ENCODE results near the gene GLS.
"Not testable (repeated sequence)": the region's sequence is repeated elsewhere in the genome, so short reads cannot be mapped to it uniquely, and the experiment has no call there.

GLS gene

DNA sequence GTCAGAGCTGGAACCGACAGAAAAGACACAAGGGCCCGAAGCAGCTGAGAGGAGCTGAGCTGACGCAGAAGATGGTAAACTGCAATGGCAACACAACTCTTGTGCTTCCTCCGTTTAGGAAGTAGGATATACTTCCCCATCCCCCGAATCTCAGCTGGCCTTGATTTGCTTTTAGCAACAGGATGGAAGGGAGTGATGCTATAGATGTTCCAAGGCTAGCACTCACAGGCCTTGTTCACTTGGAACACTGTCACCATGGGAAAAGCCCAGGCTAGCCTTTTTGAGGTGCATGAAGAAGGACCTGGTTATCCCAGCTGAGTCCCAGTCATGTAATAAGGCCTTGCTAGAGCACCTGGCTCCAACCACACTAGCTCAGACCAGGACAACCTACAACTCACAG is 107.3 kb downstream of the GLS start:
- DNase-seq (ENCODE audit: low read depth), result no peak
- H3K4me3 ChIP-seq (ENCODE audit: low read depth, low read length), result no peak overlapping the region
- TF ChIP-seq, protein P1, sequence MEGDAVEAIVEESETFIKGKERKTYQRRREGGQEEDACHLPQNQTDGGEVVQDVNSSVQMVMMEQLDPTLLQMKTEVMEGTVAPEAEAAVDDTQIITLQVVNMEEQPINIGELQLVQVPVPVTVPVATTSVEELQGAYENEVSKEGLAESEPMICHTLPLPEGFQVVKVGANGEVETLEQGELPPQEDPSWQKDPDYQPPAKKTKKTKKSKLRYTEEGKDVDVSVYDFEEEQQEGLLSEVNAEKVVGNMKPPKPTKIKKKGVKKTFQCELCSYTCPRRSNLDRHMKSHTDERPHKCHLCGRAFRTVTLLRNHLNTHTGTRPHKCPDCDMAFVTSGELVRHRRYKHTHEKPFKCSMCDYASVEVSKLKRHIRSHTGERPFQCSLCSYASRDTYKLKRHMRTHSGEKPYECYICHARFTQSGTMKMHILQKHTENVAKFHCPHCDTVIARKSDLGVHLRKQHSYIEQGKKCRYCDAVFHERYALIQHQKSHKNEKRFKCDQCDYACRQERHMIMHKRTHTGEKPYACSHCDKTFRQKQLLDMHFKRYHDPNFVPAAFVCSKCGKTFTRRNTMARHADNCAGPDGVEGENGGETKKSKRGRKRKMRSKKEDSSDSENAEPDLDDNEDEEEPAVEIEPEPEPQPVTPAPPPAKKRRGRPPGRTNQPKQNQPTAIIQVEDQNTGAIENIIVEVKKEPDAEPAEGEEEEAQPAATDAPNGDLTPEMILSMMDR (IDR thresholded peaks at IDR 0.05; ENCODE audit: insufficient read depth, low read depth, low read length, missing control alignments), result no peak

DNA sequence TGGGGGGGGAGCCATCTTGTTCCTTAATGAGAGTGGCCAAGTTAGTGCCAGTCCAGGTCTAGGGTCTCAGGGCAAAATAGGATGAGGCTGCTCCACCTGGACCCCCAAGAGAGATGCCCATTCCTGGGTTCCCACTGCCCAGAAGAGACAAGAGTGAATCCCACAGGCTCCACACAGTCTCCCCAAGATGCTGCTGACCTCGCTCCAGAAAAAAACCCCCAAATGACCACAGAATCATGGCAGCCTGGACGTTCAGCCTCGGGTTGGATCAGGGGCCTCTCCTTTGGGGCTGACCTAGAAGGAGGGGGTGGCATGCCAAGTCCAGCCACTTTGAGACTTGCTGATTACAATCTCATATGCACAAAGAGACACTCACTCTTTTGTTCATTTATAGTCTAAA is 108.3 kb downstream of the GLS start:
- TF ChIP-seq, protein P1 (IDR thresholded peaks at IDR 0.05; ENCODE audit: insufficient read depth, low read depth, low read length, missing control alignments), result no peak
- no peak for DNase-seq (ENCODE audit: low read depth)
- H3K4me3 ChIP-seq (ENCODE audit: low read depth, low read length), result no peak overlapping the region

DNA sequence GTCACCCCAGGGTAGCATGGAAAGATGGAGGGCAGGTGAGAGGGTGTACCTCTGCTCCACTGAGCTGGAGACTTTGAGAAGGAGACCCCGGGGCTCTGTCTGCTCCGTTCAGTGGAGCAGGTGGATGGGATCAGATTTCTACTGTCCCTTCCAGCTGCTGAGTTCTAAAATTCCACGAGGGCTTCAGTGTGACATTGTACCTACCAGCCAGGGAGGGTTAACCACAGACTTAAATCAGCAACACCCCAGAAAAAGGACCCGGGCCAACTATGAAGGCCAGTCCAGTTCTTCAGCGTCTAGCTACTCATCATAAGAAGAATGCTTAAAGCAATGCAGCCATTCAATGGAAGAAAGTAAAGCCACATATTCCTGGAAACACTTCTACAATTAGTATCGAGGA is 109.5 kb downstream of the GLS start:
- no peak overlapping the region for H3K4me3 ChIP-seq (ENCODE audit: low read depth, low read length)
- no peak for DNase-seq (ENCODE audit: low read depth)
- TF ChIP-seq, protein P1 (IDR thresholded peaks at IDR 0.05; ENCODE audit: insufficient read depth, low read depth, low read length, missing control alignments), result no peak

DNA sequence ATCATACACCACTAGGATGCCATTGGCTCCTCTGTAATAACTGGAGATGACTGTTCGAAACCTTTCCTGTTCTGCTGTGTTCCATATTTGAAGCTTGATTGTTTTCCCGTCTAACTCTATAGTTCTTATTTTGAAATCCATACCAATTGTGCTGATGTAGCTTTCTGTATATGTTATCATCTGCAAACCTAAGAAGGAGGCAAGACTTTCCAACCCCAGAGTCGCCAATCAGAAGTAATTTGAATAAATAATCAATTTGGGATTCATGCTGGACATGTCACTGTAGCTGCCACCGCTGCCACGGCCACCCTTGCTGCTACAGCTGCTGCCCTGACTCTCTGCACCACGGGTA is 112.6 kb downstream of the GLS start:
- DNase-seq (ENCODE audit: low read depth), result no peak
- H3K4me3 ChIP-seq (ENCODE audit: low read depth, low read length), result no peak overlapping the region
- TF ChIP-seq, protein P1 (IDR thresholded peaks at IDR 0.05; ENCODE audit: insufficient read depth, low read depth, low read length, missing control alignments), result no peak

DNA sequence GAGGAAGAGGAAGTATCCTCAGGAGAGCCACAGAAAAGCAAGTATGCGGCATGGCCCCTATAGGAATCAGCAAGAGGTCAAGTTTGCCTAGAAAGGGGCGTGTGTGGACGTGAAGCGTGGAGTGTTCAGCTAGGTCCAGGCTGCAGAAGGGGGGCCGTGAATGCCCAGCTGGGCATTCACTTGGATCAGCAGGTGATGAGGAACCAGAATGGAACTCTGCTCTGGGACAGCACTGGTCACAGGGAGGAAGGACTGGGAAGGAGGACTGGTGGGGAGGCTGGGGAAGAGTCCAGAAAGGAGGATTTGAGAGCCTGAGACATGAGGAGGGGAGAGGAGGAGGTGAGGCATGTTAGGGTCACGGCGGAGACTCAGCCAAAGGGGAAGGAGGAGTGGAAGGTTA is 113.5 kb downstream of the GLS start:
- no peak overlapping the region for H3K4me3 ChIP-seq (ENCODE audit: low read depth, low read length)
- TF ChIP-seq, protein P1 (IDR thresholded peaks at IDR 0.05; ENCODE audit: insufficient read depth, low read depth, low read length, missing control alignments), result no peak
- DNase-seq (ENCODE audit: low read depth), result no peak

DNA sequence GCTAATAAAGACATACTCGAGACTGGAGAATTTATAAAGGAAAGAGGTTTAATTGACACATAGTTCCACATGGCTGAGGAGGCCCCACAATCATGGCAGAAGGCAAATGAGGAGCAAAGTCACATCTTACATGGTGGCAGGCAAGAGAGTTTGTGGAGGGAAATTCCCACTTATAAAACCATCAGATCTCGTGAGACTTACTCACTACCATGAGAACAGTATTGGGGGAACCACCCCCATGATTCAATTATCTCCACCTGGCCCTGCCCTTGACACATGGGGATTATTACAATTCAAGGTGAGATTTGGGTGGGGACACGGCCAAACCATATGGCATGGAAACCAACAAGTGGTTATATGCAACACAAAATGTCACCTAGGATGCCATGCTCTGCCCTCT is 114.7 kb downstream of the GLS start:
- H3K4me3 ChIP-seq (ENCODE audit: low read depth, low read length); DNase-seq (ENCODE audit: low read depth): not testable (repeated sequence)

DNA sequence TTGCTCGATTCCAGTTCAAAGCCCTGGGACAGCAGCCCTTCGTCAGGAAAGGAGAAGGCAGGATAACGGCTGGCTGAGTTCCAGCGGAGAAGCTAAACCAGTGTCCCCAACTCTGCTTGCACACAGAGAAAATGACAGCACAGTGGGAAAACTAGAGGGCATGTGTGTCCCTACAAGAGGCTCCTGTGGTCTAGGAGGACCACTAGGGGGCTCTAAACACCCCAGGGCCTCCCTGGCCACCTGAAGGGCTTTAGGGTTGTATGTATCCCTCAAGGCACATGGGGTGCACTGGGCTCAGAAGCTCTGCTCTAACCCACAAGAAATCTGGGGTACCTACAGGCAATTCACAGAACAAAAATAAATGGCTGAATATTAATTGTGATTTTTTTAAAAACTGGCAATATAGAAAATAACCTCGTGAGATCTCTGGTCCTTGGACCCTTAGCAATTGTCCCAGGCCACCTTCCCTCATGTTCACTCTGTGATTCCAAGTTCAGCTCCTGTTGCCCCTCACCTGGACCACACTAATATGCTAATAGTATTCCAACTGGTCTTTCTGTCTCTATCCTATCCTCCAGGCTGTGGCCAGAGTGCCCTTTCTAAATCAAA is 115.8 kb downstream of the GLS start:
- TF ChIP-seq, protein P1 (IDR thresholded peaks at IDR 0.05; ENCODE audit: insufficient read depth, low read depth, low read length, missing control alignments), result peak; percentile 52
- no peak overlapping the region for H3K4me3 ChIP-seq (ENCODE audit: low read depth, low read length)
- peak; percentile 47 for DNase-seq (ENCODE audit: low read depth)

Measured in GM12865 (cell line).